Liver (tissue), 9 donors: ENCODE results near the gene INPP4B. TPM values are rescaled to one million over a fixed set of nuclear protein-coding genes. Genes with fewer than 3 reads are reported as not detected.

Experiments used
- DNase-seq: peaks from one replicate; pipeline ENCODE4 v3.0.0-alpha.2; 2017; ENCODE audit warnings: low spot score
- H3K27ac ChIP-seq, 2 donors: one replicate each; pipeline ENCODE4 v1.7.0; 2013; ENCODE audit warnings: inconsistent platforms in 2 of 2, low read length in 2 of 2, control low read depth in 1 of 2, low read depth in 1 of 2, mild to moderate bottlenecking in 1 of 2
- H3K27me3 ChIP-seq, 4 donors: one replicate each; pipeline versions ENCODE4 v1.6.1 to v1.7.0; 2013; ENCODE audit warnings: low read length in 3 of 4, inconsistent platforms in 1 of 4, mild to moderate bottlenecking in 1 of 4, moderate library complexity in 1 of 4; ENCODE audit not compliant: control insufficient read depth in 4 of 4, insufficient read depth in 4 of 4
- H3K36me3 ChIP-seq, 4 donors: one replicate each; pipeline versions ENCODE4 v1.6.1 to v1.7.0; 2013; ENCODE audit warnings: low read length in 3 of 4, mild to moderate bottlenecking in 3 of 4, low read depth in 1 of 4, moderate library complexity in 1 of 4; ENCODE audit not compliant: control insufficient read depth in 4 of 4, insufficient read depth in 3 of 4
- H3K4me1 ChIP-seq, 4 donors: one replicate each; pipeline versions ENCODE4 v1.6.1 to v1.7.0; 2013; ENCODE audit warnings: low read length in 3 of 4, mild to moderate bottlenecking in 3 of 4, moderate library complexity in 1 of 4; ENCODE audit not compliant: control insufficient read depth in 4 of 4, insufficient read depth in 4 of 4
- H3K4me3 ChIP-seq, 3 donors: one replicate each; pipeline versions ENCODE4 v1.6.1 to v1.7.0; 2013; ENCODE audit warnings: low read length in 3 of 3, control low read depth in 1 of 3, low read depth in 1 of 3, mild to moderate bottlenecking in 1 of 3
- H3K9ac ChIP-seq, 2 donors: one replicate each; pipeline ENCODE4 v1.7.0; 2013; ENCODE audit warnings: low read length in 2 of 2, mild to moderate bottlenecking in 2 of 2, moderate library complexity in 2 of 2, control low read depth in 1 of 2, low read depth in 1 of 2
- H3K9me3 ChIP-seq, 4 donors: one replicate each; pipeline versions ENCODE4 v1.6.1 to v1.7.0; 2013; ENCODE audit warnings: low read length in 3 of 4; ENCODE audit not compliant: control insufficient read depth in 4 of 4
- EGR1 ChIP-seq, 2 donors: IDR thresholded peaks; 2 replicates each; pipeline ENCODE4 v1.6.1; 2016 to 2018; ENCODE audit warnings: antibody characterized with exemption in 2 of 2, low read depth in 2 of 2
- FOXA1 ChIP-seq: IDR thresholded peaks from 2 replicates; pipeline ENCODE4 v1.6.1; 2016; ENCODE audit warnings: antibody characterized with exemption
- GABPA ChIP-seq, 2 donors: IDR thresholded peaks in 1 of 2; conservative IDR thresholded peaks in 1 of 2; 2 replicates each; pipeline ENCODE4 v1.6.1; 2016; ENCODE audit warnings: antibody characterized with exemption in 2 of 2, mild to moderate bottlenecking in 1 of 2, moderate library complexity in 1 of 2
- HNF4A ChIP-seq, 2 donors: conservative IDR thresholded peaks; 2 replicates each; pipeline ENCODE4 v1.6.1; 2016; ENCODE audit warnings: antibody characterized with exemption in 2 of 2, mild to moderate bottlenecking in 2 of 2
- HNF4G ChIP-seq: IDR thresholded peaks from 2 replicates; pipeline ENCODE4 v1.6.1; 2016; ENCODE audit warnings: antibody characterized with exemption
- JUND ChIP-seq, 2 donors: IDR thresholded peaks; 2 replicates each; pipeline ENCODE4 v1.6.1; 2016; ENCODE audit warnings: antibody characterized with exemption in 2 of 2
- NR2F2 ChIP-seq: IDR thresholded peaks from 2 replicates; pipeline ENCODE4 v1.6.1; 2016; ENCODE audit warnings: antibody characterized with exemption
- RAD21 ChIP-seq, 2 donors: IDR thresholded peaks; 2 replicates each; pipeline ENCODE4 v1.6.1; 2016; ENCODE audit warnings: antibody characterized with exemption in 2 of 2, mild to moderate bottlenecking in 2 of 2
- RXRA ChIP-seq, 2 donors: IDR thresholded peaks; 2 replicates each; pipeline ENCODE4 v1.6.1; 2017 to 2018; ENCODE audit warnings: antibody characterized with exemption in 2 of 2, mild to moderate bottlenecking in 1 of 2
- SP1 ChIP-seq: IDR thresholded peaks from 2 replicates; pipeline ENCODE4 v1.6.1; 2018; ENCODE audit warnings: antibody characterized with exemption, mild to moderate bottlenecking
- TAF1 ChIP-seq: conservative IDR thresholded peaks from 2 replicates; pipeline ENCODE4 v1.6.1; 2016; ENCODE audit warnings: antibody characterized with exemption, mild to moderate bottlenecking
- YY1 ChIP-seq: IDR thresholded peaks from 2 replicates; pipeline ENCODE4 v1.6.1; 2016; ENCODE audit warnings: antibody characterized with exemption, mild to moderate bottlenecking
- WGBS: extraction: QIAGEN DNeasy Blood & Tissue Kit; methylation state at CpG from one replicate; pipeline ENCODE4 v1.1.7; 2013; 5-methylcytosine and 5-hydroxymethylcytosine counted together
- polyA plus RNA-seq, 2 donors: library from polyadenylated mRNA; stranded (reverse) in 1 of 2; unstranded in 1 of 2; fragments of 200-250 nt in 1 of 2; fragments of >200 nt in 1 of 2; fragmentation: Nextera tagmentation in 1 of 2; extraction: Ambion mirVana in 1 of 2; gene quantifications; one replicate each; pipeline versions ENCODE4 v1.2.1 to v1.2.3, GENCODE V29; 2013 to 2015
- total RNA-seq, 2 donors: library from RNA; depleted of rRNA; stranded (reverse); fragments of >200 nt; gene quantifications; one replicate each; pipeline ENCODE4 v1.2.3, GENCODE V29; 2014
- TF ChIP-seq, protein P1 (sequence below): IDR thresholded peaks from 2 replicates; pipeline ENCODE4 v1.6.1; 2016; ENCODE audit warnings: antibody characterized with exemption
- TF ChIP-seq, protein P2 (sequence below): IDR thresholded peaks from 2 replicates; pipeline ENCODE4 v1.6.1; 2016; ENCODE audit warnings: antibody characterized with exemption
- TF ChIP-seq, protein P3 (sequence below): IDR thresholded peaks from 2 replicates; pipeline ENCODE4 v1.6.1; 2016; ENCODE audit warnings: antibody characterized with exemption, mild to moderate bottlenecking
- TF ChIP-seq, protein P4 (sequence below): IDR thresholded peaks from 2 replicates; pipeline ENCODE4 v1.6.1; 2016; ENCODE audit warnings: antibody characterized with exemption
- TF ChIP-seq, protein P5 (sequence below): fragments of 150-350 bp; IDR thresholded peaks from 2 replicates; pipeline ENCODE4 v1.5.1; 2017; ENCODE audit warnings: improper control_type of control experiment, low read depth, low read length; ENCODE audit not compliant: missing input control
- donor health status: healthy.
- donor health status: healthy.
- donor health status: healthy.
- donor health status: healthy.
- donor health status: healthy.

The INPP4B gene
- total and polyA plus RNA-seq, 4 donors: 0.43 to 2.8 (median 1.6) TPM

DNA sequence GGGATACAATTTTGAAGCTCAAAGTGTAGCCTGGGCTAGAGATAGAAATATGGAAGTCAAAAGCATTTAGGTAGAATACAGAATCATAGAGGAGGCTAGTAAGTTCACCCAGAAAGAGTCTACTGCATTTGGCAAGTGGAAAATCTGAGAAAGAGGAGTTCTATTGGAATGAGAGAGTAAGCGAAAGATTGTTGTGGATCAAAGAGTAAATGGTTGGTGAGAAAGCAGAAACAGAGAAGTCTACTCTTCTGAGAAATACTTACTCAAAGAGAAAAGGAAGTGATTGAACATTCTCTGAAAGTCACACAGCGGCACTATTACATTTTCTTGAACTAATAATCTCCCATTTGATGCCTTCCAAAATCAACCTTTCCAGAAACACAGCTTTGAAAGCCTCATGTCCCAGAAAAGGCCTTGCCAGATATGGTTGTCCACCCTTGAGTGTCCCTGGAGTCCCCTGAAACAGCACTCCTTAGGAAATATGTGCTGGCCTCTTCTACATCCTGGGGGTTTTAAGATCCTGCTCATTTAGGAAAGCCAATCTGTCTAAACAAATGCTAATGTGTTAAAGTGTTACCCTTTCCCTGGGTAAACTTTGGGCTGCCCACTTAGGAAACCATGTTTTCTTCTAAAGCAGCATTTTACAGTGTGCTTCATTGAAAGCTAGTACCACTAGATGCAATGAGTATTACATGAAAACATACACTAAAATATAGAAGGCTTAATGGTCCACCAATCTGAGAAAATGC is 132.6 kb downstream of the INPP4B start (continued):
- TF ChIP-seq, protein P1, sequence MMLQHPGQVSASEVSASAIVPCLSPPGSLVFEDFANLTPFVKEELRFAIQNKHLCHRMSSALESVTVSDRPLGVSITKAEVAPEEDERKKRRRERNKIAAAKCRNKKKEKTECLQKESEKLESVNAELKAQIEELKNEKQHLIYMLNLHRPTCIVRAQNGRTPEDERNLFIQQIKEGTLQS: no peak
- TF ChIP-seq FOXA1: no peak
- TF ChIP-seq YY1: no peak
- no peak for TF ChIP-seq GABPA (IDR thresholded peaks at IDR 0.05 in 1 of 2, conservative IDR thresholded peaks at IDR 0.05 in 1 of 2)
- no peak for TF ChIP-seq TAF1

DNA sequence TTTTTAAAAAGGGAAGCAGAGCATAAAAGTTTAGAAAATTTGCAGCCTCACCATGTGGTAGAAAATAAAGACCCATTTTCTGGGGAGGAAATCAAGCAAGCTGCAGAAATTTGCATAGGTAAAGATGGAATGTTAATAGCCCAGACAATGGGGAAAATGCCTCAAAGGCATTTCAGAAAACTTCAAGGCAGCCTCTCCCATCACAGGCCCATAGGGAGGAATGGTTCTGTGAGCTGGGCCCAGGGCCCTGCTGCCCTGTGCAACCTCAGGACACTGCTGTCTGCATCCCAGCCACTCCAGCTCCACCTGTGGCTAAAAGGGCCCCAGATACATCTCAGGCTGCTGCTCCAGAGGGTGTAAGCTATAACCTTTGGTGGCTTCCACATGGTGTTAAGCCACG is 137.9 kb downstream of the INPP4B start:
- WGBS: 95% methylated on average over 1 of the region's 1 CpG
- peaks cover 0 to 1% (median 0%) of the 10 kb centered on the region in 4 donors for H3K9me3 ChIP-seq
- TF ChIP-seq HNF4A (conservative IDR thresholded peaks at IDR 0.05) (no peak), FOXA1 (no peak), YY1 (no peak), HNF4G (no peak), SP1 (no peak), RXRA (IDR thresholded peaks at IDR 0.05) (no peak), EGR1 (IDR thresholded peaks at IDR 0.05; ENCODE audit: low read depth in 2 of 2) (no peak)
- TF ChIP-seq, protein P2, sequence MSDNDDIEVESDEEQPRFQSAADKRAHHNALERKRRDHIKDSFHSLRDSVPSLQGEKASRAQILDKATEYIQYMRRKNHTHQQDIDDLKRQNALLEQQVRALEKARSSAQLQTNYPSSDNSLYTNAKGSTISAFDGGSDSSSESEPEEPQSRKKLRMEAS: no peak
- TF ChIP-seq, protein P3, sequence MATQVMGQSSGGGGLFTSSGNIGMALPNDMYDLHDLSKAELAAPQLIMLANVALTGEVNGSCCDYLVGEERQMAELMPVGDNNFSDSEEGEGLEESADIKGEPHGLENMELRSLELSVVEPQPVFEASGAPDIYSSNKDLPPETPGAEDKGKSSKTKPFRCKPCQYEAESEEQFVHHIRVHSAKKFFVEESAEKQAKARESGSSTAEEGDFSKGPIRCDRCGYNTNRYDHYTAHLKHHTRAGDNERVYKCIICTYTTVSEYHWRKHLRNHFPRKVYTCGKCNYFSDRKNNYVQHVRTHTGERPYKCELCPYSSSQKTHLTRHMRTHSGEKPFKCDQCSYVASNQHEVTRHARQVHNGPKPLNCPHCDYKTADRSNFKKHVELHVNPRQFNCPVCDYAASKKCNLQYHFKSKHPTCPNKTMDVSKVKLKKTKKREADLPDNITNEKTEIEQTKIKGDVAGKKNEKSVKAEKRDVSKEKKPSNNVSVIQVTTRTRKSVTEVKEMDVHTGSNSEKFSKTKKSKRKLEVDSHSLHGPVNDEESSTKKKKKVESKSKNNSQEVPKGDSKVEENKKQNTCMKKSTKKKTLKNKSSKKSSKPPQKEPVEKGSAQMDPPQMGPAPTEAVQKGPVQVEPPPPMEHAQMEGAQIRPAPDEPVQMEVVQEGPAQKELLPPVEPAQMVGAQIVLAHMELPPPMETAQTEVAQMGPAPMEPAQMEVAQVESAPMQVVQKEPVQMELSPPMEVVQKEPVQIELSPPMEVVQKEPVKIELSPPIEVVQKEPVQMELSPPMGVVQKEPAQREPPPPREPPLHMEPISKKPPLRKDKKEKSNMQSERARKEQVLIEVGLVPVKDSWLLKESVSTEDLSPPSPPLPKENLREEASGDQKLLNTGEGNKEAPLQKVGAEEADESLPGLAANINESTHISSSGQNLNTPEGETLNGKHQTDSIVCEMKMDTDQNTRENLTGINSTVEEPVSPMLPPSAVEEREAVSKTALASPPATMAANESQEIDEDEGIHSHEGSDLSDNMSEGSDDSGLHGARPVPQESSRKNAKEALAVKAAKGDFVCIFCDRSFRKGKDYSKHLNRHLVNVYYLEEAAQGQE: no peak
- TF ChIP-seq, protein P4, sequence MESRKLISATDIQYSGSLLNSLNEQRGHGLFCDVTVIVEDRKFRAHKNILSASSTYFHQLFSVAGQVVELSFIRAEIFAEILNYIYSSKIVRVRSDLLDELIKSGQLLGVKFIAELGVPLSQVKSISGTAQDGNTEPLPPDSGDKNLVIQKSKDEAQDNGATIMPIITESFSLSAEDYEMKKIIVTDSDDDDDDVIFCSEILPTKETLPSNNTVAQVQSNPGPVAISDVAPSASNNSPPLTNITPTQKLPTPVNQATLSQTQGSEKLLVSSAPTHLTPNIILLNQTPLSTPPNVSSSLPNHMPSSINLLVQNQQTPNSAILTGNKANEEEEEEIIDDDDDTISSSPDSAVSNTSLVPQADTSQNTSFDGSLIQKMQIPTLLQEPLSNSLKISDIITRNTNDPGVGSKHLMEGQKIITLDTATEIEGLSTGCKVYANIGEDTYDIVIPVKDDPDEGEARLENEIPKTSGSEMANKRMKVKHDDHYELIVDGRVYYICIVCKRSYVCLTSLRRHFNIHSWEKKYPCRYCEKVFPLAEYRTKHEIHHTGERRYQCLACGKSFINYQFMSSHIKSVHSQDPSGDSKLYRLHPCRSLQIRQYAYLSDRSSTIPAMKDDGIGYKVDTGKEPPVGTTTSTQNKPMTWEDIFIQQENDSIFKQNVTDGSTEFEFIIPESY: no peak

DNA sequence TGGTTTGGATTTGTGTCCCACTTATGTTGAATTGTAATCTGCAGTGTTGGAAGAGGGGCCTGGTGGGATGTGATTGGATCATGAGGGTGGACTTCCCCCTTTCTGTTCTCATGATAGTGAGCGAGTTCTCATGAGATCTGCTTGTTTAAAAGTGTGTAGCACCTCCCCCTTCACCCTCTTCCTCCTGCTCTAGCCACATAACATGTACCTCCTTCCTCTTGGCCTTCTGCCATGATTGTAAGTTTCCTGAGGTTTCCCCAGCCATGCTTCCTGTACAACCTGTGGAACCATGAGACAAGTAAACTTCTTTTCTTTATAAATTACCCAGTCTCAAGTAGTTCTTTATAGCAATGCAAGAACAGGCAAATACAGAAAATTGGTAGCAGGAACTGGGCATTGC is 138.7 kb downstream of the INPP4B start:
- Histone ChIP-seq H3K9me3 (peaks cover 0 to 1% (median 0%) of the 10 kb centered on the region in 4 donors), H3K4me1 (no peaks in the 10 kb centered on the region), H3K9ac (no peak overlapping the region), H3K27me3 (no peaks in the 10 kb centered on the region), H3K4me3 (no peak overlapping the region), H3K27ac (no peak overlapping the region), H3K36me3 (no peaks in the 10 kb centered on the region)
- no peak for DNase-seq
- WGBS: 81% methylated on average over 1 of the region's 1 CpG
- TF ChIP-seq FOXA1 (no peak), RAD21 (IDR thresholded peaks at IDR 0.05) (no peak), SP1 (no peak), JUND (IDR thresholded peaks at IDR 0.05) (no peak), HNF4G (no peak), TAF1 (no peak), YY1 (no peak), NR2F2 (no peak), EGR1 (IDR thresholded peaks at IDR 0.05; ENCODE audit: low read depth in 2 of 2) (no peak)
- TF ChIP-seq, protein P5, sequence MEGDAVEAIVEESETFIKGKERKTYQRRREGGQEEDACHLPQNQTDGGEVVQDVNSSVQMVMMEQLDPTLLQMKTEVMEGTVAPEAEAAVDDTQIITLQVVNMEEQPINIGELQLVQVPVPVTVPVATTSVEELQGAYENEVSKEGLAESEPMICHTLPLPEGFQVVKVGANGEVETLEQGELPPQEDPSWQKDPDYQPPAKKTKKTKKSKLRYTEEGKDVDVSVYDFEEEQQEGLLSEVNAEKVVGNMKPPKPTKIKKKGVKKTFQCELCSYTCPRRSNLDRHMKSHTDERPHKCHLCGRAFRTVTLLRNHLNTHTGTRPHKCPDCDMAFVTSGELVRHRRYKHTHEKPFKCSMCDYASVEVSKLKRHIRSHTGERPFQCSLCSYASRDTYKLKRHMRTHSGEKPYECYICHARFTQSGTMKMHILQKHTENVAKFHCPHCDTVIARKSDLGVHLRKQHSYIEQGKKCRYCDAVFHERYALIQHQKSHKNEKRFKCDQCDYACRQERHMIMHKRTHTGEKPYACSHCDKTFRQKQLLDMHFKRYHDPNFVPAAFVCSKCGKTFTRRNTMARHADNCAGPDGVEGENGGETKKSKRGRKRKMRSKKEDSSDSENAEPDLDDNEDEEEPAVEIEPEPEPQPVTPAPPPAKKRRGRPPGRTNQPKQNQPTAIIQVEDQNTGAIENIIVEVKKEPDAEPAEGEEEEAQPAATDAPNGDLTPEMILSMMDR: no peak
- TF ChIP-seq, protein P2: no peak
- TF ChIP-seq, protein P1: no peak

More for the DNA sequence above, 137.9 kb downstream of the INPP4B start:
- H3K36me3 ChIP-seq: no peaks in the 10 kb centered on the region
- no peak overlapping the region for H3K27ac ChIP-seq
- H3K4me1 ChIP-seq: no peaks in the 10 kb centered on the region
- no peak overlapping the region for H3K4me3 ChIP-seq
- no peaks in the 10 kb centered on the region for H3K27me3 ChIP-seq
- DNase-seq: no peak
- H3K9ac ChIP-seq: no peak overlapping the region
